Activated CD4-positive, CD25-positive, alpha-beta regulatory T cell treated with anti-CD3 and anti-CD28 coated beads, Interleukin-2, amount 50 U/mL, for 24 hours (primary cell): Measurements from ENCODE around the gene PITPNB.

Experiments
- ATAC-seq, 2 donors: fragments of 150-1000 bp; cut with Tn5 transposase; one replicate each; pipeline ENCODE4 v1.10.0; 2021; ENCODE audit warnings: mild to moderate bottlenecking in 1 of 2, moderate library complexity in 1 of 2

The PITPNB gene

DNA sequence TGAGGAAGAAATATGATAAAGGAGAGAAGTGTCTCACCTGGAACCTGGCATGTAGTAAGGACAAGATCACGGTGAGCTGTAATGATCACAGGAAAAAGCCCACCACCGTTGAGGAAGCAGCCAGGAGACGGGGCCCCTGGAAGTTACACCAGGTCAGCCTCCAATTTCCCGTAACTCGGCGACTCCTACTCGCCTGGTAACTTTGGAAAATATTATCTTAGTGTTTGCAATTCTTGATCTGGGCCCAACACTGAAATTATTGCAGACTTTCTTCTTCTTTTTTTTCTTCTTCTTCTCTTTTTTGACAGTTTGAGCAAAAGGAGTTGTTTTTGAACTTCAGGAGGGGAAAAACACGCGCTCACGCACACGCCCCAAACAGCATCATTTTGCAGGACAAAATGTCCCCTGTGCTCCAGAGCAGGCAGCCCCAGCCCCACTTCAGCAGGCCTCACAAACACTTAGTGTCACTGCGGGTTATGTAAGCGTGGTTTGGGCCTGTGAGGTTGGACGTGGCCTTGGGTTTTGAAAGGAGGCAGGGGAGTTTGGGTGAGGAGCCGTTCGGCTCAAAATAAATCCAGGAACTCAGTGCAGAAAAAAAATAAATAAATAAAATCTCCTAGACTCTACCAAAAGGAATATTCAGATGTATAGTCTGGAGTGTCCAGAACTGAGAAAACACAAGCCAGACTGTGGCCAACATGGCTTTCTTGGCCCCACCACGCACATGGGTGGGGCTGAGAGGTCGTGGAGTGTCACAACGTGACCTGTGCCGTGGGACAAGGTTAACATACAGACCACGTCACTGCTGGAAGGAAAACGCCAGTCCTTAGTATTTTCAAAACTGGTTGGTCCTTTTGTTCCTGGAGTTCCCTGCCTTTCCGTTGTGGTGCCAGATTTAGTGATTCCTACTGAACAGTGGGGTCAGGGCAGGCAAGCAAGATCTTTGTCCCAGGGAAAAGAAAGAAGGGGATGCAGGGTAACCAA is 91.2 kb downstream of the PITPNB start:
- no peak for ATAC-seq

DNA sequence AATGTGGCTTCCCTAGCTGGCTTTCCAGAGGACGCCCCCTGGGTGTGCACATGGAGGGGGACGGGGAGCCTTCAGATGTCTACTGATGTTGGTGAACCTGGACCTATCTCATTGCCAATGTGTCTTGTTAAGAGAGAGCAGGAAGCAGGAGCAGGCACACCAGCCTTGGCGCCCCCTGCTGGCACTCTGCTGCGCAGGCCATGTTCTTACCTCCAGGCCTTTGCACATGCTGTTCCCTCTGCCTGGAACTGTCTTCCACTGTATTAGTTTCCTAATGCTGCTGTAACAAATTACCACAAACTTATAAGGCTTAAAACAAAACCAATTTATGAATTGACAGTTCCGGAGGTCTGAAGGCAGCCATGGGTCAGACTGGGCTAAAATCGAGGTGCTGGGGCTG is 93.9 kb downstream of the PITPNB start:
- no peak for ATAC-seq

DNA sequence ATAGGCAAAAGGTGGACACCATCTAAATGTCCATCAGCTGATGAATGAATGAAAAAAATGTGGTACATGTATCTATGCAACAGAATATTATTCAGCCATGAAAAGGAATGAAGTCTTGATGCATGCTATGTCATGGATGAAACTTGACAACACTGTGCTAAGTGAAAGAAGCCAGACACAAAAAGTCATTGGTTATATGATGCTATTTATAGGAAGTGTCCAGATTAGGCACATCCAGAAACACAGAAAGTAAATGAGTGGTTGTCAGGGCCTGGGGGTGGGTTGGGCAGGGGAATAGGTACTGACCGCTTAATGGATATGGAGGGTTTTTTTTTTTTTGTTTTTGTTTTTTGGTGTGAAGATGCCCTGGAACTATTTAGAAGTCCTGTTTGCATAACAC is 95.8 kb downstream of the PITPNB start:
- ATAC-seq = no peak

DNA sequence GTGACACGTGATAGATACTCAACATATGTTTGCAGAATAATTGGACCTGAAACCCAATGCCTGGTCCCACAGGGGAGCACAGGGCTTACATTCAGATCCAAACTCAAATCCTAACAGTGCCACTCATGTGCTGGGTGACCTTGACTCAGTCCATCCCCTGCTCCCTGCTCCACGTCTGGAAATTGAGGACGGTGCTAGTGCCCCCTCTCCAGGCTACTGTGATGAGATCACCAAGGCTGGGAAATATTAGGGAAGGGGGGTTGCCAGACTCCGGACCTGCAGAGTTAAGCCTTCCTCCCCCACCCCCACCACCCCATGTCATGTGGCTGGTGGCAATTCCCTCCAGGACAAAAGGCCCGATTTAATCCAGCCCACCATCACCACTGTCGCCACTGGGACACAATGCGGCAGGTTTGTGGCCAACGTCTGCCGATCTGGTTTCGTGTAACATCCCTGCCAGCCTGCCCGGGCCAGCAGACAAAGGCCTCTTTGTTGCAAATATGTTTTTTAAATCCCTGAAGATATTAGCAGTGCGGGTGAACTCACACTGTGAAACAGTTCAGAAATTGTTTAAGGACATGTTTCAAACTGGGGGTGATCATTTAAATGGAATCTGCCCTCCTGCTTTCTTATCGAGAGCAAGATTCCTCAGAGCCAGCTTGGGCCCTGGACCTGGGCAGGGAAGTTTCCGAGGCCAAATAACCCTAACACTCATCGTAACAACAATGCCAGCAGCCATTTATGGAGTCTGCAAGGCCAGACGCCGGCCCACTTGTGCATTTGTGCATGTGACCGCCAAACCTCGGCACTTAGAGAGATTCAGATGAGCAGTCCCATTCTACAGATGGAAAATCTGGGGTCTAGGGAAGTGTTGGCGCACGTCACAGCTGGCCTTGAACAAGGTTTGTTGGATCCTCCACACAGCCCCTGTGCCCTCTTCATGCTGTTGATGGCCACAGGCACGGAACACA is 97.9 kb downstream of the PITPNB start:
- ATAC-seq = no peak

DNA sequence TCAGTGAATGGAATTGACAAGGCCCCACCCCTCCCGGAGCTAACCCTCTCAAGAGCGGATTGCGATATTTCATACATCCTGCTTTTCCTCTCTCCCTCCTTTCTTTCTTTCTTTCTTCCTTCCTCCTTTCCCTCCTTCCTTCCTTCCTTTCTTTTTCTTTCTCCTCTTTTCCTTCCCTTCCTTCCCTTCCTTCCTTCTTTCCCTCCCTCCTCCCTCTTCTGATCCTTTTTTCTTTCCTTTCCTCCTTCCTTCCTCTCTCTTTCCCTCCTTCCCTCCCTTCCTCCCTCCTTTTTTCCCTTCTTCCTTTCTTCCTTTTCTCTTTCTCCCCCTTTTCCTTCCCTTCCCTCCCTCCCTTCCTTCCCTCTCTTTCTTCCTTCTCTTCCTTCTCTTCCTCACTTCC is 102.5 kb downstream of the PITPNB start:
- no peak for ATAC-seq

DNA sequence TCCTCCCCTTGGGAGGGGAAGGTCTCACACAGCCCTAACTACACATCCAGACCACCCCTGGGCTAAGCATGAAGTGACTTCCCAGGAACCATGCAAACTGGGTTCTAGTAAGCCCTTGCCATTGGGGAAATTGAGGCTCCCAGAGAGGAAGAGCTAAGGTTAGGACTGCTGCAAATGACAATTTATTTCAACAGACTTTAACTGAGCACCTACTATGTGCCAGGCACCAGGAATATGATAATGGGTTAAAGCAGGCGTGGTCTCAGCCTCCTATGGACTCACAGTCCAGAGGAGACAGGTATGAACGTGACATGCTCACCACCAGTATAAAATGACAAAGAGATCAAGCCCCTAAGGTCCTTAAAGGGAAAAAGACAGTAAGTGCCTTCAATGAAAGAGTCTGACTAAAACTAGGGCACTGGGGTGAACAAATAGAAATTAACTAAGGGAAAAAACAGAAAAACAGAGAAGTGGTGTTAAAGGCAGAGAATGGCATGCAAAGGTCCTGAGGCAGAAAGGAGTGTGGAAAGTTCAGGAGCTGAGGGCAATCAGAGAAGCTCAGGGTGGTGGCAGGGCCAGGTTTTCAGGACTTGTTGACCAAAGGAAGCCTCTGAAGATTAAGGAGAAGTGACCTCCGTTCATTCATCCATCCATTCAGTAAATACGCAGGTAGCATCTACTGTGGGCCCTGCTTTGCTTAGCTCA is 103.1 kb downstream of the PITPNB start:
- ATAC-seq = no peak

DNA sequence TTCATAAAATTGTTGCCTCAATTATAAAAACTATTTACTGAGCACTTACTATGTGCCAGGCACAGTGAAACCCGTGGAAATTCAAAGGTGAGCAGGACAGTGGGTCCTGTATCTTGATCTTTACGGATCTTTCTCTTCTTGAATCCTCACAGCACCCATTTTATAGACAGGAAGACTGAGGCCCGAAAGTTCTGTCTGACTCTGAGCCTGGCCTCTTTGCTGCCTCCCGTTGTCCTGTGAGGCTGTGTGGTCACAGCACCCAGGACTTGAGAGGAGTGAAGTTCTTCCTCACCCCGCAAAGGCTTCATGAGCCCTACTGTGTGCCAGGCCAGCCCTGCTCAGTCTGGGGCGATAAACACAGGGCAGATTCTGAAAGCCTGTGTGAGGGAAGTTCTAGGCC is 104.1 kb downstream of the PITPNB start:
- no peak for ATAC-seq

DNA sequence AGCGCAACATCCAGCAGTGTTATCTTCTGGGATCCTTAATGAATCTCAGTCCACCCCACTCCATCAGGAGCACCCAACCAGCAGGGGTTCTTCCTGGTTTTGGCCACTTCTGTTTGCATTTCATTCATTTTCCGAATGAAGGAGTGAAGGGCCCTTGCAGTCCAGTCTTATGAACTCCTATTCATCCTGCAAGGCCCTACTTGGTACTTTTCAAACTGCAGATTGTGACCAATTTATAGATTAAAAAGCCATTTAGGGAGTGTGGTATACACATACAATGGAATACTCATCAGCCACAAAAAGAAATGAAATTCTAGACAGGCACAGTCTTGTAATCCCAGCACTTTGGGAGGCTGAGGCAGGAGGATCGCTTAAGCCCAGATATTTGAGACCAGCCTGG is 107.3 kb downstream of the PITPNB start:
- no peak for ATAC-seq

DNA sequence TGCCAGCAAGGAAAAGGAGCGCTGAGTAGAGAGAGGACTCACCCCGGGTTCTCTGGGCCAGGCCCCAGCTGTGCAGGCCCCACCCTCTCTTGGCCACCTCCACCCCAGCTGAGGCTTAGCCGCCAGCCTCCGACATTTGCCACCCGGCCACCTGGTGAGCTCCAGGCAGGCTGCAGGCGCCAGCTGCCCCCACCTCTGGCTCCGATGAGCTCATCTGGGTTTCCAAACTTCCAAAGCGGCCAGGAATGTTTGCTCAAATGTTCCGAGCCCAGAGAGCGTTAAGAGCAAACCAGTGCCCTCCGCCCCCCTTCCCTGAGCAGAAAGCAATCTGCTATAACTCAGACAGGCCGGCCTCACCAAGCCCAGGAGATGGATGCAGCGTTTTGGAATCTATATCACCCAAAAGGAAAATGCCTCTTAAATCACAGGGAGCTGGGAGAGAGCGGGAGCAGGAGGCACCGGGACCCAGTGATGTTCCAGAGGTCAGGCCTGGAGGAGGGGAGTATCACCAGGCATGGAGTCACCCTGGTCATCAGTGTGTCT is 108.4 kb downstream of the PITPNB start:
- no peak for ATAC-seq

DNA sequence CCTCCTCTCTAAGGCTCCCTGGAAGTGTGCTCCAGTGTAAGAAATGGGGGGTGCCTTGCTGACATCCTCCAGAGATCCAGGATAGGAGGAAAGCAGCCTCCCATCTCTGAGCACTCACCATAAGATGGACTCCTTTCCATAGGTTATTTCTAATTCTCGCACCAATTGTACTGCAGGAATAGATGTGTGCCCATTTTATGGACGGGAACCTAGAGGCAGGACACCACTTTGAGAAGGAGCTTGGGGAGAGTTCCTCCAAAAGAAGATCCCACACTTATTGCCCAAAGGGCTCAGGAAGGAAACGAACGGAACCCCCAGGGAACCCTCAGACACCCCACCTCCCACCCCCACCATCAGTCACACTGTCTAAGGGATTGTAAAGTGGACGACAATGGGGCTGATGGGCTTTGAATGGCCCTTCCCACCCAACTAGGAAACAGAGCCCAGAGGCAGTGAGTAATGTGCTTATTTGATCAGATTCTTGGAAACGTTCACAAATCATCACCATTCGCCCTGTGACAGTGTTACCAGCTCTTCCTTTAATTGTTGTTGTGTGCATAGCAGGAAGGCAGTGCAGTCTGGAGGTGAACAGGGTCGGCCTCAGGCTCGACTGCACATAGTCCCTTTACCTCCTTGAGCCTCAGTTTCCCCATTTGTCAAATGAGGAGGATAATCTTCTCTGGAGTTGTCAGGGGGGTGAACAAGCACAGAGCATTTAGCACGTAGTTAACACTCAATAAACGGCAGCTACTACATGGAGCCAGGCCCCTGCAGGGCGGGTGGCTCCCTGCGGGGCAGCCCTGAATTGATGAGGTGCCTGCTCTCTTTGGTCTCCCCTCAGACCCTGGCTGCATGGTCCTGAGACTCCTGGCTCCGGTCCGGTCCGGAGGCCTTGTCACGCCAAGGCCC is 109.1 kb downstream of the PITPNB start:
- no peak for ATAC-seq

DNA sequence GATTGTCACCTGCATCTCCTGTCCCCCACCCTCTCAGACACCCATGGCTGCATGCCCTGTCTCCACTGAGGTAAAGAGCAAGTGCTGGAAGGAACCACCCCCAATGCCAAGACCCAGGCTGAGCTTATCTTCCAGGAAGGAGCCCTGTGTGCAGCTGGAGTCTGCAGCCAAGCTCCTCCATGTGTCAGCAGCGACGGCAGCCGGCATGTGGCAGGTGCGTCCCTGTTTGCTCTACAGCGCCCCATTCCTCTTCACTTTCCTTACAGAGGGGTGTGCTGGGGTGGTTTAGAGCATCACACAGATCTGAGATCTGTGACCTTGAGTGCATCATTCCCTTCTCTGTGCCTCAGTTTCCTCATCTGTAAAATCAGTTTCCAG is 109.8 kb downstream of the PITPNB start:
- no peak for ATAC-seq

DNA sequence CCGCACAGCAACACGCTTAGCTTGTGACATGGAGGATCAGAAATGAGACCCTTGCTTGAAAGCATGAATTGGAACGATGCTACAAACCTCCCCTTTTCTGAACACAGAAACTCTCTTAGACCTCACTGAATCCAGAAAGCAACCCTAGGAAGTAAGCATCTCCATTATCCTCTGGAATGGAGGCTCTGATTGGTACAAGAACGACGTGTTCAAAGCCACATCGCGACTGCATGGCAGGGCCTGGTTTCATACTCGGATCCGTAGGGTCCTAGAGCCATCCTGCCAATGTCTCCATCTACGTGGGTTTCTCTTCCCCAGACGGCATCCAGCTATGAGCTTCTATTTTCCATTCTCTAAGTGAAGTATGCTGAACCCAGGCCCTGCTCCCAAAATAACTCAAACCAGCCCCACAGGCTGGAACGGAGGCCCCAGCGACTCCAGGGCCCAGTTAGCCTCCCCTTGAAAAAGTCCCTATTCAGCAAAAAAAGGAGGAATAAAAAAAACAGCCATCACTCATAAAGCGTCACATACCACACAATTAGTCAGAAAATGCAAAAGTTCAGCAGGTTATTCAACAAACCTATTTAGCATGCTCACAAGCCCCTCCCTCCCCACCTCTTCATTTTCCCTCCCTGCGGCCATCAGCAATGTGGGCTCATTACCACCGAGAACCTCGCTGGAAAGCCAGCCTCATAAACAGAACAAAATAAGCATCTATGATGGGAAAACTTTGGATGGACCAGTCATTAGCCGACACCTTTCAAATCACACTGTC is 110.4 kb downstream of the PITPNB start:
- ATAC-seq = no peak

DNA sequence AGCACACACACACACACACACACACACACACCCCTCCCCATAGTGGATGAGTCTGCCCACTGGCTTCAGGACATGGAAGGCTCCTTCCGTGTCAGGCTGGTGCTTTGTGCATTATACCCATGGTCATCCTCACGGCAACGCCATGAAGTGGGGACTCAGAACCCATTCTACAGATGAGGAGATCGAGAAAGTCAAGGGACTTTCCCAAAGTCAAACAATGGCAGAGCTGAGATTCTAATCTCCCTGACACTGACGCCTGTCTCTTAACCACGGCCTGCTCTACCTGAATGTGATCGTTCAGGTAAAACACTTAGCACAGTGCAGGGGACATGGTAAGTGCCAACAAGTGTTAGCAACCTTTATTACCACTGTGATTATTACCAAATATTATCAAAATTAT is 113.2 kb downstream of the PITPNB start:
- ATAC-seq = no peak

DNA sequence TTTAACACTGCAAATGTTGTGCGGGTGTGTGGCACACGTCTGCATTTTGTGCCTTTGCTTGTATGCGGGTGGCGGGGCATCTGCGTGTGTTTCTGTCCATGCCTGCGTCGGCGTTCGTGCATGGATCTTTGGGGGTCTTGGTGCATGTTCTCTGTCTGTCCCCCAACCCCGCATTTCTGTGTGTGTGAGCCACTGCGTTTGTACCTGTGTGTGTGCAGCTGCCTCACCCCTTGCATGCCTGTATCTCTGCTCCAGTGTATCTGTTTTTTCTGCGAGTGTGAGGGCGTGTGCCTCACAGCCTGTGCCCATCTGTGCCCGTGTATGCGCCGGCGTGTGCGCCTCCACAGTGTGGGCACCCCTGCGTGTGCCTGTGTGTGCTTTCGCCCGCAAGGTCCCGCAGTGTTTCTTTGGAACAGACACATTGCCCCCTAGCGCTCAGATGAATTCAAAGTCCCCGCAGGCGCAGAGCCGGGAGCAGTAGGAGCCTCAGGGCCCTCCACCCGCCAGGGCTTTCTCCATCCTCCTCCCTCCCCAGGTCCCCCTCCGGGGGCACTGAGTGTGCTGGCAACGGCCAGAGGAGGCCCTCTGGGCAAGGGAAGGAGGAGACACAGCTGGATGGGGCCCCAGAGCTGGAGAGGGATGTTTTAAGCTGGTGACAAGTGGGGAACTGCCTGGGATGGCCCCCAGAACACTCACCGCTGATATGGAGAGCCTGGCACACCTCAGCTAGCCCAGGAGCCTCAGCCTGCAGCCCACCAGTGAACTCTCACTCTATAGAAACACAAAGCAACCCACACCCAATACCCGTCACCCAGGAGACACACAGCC is 114.4 kb downstream of the PITPNB start:
- peak in 1 of 2 donors; percentile 40 for ATAC-seq

DNA sequence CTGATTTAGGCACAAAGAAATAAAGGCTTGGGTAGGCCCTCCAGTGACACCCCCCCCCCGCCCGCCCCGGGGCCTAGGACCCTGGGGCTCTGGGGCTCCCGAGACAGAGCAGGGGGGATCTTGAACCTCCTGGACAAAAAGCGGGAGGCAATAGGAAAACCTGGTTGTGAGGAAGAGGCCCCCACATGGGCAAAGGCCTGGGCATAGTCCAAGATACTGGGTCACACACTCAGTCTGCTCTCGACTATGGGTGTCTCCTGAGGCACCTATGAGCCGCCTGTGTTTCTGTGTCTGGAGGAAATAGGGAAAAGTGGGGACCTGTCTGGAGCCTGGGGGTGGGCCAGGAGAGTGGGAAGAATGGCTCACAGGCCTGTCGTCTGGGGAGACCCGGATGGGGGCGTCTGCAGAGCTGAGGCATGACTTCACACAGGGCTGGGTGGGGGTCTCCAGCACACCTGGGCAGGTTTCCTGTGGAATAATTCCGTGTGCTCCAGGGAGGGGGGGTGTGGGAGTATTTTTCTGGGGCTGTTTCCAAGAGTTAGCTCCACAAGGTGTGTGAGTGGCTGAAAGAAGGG is 115.1 kb downstream of the PITPNB start:
- ATAC-seq = no peak

DNA sequence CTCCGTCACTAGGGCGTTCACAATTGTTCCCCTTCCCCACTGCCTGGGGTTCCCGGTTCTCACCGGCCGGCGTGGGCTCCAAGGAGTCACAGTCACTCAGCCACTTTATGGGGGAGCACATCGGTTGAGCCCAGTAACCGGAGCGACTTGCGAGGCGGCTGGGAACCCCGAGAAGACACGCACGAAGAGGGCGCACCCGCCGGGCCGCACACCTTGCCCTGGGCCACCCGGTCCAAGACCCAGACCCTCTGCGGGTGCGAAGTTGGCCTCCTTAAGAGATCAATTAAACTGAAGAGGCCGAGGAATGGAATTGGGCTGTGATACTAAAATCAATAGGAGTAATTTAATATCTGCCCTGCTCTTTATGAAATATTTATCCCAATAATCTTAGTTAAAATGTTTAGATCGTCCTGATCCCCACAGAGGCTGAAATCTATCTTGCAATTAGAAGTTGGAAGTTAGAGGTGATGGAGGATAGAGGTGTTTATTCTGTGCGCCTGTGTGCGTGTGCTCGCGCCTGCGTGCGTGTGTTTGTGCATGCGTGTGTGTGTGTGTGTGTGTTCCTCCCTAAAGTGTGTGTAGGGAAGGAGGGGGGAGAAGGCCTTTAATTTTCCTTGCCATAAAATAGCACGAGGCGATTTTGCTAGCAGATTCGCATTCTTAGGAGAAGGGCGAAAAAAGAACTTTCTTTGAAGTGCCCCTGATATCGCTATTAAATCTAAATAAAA is 116.5 kb downstream of the PITPNB start:
- ATAC-seq = peak; percentile 4 to 6
